Activated effector memory CD4-positive, alpha-beta T cell treated with anti-CD3 and anti-CD28 coated beads, Interleukin-2, amount 50 U/mL, for 16 hours (primary cell): Measurements from ENCODE around the gene GALNT17.

Experiments
- DNase-seq: peaks from one replicate; pipeline ENCODE4 v3.0.0-alpha.2; 2020

GALNT17 gene

DNA sequence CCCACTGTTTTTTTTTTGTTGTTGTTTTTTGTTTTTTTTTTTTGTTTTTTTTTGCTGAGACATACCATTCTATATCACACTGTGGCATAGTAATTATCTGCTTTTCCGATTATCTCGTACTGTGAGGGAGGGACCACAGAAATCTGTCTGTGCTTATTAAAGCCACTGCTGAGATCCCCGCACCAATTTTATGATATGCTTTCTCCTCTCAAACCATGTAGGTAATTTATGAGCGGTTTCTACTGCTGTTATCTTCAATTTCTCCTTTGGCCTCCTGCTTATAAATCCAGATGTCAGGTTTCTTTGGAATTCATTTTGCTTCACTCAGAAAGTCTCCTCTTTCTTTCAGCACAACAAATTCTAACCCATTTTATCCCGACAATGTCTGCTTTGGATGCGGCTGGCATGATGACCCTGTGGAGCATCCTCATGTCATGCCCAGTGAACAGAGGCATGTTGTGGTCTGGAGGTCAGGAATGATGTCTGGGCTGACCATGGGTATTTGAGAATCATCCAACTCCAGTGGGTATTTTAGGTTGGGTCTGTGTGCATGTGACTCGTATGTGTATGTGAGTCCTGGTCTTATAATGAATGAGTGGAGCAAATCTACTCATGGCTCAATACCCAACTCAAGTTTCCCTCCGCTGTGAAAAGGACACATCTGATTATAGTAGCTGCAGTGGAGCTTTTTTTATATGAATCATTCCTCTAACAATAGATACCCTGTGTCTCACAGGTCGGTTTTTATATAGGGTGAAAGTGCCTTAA lies 213.4 kb downstream of the GALNT17 start:
- DNase-seq: no peak

DNA sequence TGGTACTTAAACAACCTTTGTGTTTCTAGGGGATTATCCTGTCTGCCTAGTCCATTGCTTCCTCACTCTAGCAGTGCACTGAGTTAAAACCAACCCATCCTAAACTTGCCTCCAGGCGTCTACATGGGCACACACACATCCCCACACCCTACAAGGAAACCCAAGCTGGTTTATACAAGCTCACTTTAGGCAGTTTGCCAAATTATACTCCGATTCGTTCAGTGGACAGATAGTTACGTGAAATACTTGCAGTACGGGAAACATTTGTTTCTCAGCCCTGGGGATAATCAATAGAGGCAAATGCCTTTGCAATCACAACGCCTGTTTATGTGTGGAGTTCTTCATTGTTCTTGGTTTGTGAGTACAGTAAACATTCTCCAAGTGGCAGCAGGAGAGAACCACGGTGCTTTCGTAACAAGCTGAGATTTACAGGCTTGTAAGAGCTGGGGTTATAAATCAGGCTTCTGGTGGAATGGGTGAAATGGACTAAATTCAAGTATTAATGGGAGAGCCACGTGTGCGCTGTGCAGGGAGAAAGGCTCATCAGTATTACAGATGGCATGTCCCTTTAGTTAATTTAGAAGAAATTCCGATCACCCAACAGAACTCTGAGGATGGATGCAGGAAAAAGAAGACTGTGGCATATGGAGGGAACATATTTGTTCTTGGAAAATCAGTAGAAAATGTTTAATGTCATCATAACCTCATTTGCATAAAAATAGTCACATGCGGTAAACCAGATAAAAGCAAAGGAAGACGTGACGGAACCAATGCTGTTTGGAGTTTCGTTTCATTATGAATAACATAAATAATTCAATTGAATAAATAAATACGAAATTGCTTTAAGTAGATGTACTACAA lies 217.1 kb downstream of the GALNT17 start:
- DNase-seq: no peak

DNA sequence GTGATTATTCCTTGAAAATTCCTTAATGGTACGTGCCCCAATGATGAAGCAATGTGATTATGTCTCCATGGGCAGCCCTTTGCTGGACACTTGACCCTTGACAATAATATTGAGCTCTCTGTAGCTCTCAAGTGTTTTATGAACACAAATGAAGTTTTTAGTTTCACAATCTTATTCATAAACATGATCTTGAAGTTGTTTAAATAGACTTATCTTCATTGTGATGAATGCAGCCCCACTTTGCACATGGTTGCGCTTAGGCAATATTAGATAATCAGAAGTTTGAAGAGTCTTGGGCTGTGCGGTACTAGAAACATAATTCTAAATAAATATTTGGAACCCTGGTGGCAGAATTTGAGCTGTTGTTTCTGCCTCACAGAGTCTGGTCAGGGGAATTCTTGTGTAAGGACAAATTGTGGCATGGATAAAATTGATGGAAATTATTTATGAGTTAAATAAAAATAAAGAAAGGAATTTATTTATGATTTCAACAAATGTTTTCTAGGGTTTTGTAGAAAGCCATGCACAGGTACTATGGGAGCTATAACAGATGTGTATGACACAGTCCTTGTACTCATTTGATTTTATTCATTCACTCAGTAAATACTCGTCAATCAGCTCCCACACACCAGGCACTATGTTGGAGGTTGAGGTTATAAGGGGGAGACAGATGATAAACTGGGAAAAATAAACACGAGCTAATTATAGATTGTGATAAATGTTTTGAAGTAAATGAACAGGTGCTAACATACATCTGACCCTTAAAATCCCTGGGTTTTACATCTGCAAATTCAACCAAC lies 217.9 kb downstream of the GALNT17 start:
- no peak for DNase-seq

DNA sequence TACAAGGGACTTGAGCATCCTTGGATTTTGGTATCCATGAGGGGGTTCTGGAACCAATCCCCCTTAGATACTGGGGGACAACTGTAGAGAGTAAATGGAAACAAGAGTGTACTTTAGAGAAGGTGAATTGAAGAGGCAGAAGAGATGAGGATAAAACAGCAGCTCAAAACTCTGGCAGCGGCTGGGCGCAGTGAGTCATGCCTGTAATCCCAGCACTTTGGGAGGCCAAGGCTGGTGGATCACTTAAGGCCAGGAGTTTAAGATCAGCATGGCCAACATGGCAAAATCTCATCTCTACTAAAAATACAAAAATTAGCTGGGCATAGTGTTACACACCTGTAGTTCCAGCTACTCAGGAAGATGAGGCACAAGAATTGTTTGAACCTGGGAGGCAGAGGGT lies 218.7 kb downstream of the GALNT17 start:
- no peak for DNase-seq

DNA sequence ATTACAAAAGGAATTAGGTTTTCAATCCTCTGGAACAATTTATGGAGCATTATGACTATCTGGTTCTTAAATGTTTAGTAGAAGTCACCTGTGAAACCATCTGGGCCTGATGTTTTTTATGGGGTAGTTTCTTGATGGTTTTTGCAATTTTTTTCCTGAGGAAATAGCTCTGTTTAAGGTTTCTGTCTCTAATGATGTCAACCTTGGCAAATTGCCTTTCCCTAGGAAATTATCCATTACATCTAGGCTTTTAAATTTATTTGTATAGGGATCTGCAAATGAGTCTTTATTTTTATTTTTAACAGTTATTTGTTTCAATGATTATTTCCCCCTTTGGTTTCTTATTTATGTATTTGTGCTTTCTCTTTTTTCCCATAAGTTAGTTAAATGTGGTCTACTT lies 222.8 kb downstream of the GALNT17 start:
- DNase-seq: no peak

DNA sequence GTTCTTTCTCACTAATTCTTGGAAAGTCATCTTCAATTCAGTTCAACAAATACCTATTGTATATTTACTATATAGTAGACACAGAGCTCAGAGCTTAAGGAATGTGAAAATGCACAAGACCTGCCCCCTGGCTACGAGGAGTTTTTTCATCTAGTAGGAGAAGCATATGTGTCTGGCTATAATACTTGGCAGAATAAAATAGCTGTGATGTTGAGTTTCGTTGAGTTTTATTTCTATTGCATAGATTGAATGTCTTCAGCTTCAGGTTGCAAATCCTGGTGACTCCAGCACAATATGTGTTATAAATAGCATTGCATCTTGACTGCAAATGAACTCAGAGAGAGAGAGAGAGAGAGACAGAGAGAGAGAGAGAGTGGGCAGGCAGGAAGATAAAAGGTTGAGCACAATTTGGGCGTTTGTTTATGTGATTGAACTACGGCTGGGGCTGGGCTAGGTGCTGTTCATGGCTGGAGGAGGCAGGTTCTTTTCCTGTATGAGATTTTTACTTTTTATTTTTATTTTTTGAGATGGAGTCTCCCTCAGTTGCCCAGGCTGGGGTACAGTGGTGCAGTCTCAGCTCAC lies 229.6 kb downstream of the GALNT17 start:
- DNase-seq: no peak

DNA sequence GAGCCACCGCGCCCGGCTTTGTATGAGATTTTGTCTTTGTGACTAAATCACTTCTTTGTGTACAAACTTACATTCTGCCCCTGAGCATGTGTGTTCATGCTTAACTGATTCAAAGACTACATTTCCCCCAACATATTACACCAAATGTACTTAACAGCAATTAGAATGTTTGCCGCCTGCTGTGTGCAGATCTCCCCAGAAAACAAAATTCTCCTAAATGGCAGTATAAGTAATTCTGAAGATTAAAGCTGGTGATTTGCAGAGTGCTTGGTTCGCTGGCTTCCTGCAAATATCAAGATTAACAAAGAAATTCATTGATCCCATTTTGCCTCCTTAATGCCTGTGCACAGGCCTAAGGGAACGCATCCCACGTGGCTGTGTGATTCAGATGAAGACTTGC lies 230.3 kb downstream of the GALNT17 start:
- DNase-seq: no peak

DNA sequence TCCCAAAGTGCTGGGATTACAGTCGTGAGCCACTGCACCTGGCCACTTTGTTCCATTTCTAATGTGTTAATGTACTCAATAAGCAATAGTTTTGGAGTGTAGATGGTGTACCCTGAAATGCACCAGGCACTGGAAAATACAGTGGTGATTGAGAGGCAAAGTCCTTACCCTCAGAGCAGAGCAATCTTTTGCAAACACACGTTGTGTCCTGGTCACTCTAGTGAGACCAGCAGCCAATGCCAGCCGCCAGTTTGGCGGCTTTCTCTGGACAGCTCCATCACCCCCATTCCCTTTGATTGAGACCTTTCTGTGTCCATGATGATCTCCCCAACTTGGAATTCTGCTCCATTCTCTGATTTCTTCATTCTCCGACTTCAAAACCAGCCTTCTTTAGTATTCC lies 231.3 kb downstream of the GALNT17 start:
- DNase-seq: no peak

DNA sequence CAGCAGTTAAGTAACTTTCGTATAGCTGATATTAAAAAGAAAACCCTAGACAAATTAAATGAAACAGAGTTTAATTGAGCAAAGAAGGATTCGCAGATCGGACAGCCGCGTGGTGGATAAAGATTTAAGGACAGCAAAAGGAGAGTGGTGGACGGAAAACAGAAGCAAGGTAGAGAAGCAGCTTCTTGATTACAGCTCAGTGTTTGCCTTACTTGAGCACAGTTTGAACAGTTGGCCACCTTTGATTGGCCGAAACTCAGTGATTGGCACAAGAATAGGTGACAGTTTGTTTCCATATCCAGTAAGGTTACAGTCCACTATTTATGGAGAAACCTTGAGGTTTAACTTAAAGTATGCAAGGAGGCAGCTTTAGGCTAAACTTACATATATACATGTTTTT lies 231.7 kb downstream of the GALNT17 start:
- DNase-seq: no peak

DNA sequence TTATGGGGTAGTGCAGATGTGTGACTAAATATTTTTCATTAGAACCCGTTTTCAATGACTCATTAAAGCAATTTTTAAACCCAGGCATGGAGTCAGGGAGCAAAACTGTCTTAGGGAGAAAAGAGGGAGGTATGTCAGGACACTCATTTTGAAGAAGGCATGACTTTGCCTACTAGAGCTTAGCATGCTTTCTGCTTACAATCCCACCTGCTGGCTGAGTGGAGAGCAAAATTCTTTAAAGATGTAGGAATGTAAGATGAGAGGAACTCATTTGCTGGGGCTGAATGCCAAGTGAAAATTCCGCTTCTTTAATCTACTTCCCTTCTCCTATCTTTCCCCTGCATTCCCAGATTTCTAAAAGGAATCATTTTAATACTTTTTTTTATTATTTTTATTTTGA lies 232.6 kb downstream of the GALNT17 start:
- no peak for DNase-seq

DNA sequence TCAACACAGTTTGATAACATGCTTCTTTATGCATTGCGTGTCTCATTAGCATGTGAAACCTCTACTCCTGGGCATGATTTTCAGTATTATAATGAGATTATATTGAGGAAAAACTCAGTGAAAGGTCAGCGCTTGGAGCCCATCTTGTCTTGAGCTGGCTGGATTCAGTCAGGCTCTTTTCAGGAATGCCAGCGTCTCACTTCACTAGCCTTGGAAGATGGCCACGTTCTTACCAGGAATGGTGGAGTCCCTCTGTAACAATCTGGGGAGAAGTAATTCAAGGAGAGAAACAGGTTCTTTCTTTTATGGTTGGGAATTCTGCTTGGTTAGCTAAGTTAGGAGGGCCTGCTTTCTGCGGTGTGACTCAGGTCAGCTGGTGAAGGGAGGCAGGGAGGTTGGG lies 241.0 kb downstream of the GALNT17 start:
- no peak for DNase-seq

DNA sequence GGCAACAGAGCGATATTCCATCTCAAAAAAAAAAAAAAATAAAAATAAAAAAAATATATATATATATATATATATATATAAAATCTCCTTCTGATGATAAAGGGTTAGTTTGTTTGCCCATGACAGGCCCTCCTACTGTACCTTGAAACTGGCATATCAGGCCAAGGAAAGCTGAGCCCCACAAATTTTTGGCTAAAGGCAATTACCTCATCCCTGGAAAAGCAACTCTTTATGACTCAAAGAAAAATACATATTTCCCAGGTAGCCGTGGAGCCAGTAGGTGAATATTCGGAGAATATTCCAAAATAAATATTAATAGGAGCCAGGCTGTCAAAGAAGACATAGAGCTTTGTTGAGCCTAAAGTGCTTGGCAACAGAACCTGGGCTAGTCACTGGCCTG lies 245.1 kb downstream of the GALNT17 start:
- DNase-seq: no peak

DNA sequence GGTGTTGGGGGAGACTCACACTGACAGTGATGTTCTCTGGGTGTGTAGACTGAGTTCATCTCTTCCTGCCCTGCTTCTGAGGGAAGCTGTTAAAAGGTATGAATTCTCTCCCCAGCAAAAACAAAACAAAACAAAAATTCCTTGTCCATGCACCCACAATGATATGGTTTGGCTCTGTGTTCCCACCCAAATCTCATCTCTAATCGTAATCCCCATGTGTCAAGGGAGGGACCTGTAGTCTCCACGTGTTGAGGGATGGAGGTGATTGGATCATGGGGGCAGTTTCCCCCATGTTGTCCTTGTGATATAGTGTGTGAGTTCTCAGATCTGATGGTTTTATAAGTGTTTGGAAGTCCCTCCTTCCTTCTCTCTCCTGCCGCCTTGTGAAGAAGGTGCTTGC lies 245.5 kb downstream of the GALNT17 start:
- DNase-seq: no peak

DNA sequence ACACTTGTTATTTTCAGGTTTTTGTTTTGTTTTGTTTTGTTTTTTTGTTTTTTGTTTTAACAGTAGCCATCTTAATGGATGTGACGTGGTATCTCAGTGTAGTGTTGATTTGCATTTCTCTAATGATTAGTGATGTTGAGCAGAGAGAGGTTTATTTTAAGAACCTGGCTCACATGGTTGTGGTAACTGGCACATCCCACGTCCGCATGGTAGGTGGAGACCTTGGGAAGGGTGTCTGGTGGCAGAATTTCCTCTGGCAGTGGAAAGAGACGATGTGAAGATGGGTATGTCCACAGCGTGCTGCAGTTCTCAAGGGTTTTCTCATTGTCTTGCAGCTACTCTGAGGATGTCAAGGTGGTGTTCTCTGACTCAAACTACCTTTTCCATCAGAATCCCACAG lies 252.2 kb downstream of the GALNT17 start:
- DNase-seq: no peak

DNA sequence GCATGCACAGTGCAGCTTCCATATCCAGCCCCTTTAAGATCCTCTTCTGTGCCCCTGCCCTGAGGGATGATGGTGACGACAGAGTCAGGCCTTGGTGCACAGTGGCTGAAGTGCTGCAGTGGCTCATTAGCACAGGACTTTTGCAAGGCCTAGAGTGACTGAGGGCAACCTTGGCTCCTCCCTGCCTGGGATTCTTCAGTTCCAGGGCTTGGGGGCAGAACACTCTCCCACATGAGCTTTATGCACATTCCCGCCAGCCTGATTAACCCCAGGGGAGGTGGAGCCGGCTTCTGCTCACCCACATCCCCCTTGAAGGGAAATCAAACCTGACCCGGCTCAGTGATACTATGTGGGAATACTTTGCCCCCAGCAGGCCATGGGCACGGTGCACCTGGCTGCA lies 253.4 kb downstream of the GALNT17 start:
- no peak for DNase-seq

DNA sequence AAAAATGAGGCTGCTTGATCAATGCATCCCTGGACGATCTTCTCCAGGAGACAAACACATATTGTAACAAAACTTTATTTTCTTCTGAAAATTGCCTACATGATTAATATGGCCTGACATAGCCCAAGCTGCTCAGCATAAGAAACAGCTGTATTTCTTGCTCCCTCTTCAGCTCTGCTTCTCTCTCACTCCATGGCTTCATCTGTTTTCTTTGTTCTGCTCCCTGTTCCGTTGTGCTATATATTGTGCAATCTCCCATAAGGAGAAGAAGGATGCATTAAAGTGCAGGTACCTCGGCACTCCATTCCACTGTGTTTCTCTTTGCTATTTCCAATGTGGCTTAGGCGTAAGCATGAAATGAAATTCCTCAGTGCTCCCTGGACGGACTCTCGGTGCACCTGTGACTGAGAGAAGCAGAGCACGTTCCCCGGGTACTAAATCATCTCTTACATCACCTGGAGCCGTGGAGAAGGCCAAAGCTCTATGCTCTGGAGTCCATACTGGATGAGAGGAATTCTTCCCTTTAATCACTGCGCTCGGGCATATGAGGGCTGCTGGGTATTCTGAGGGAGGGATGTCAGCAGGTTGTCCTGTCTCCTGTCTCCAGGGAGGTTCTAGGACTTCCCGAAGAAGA lies 254.3 kb downstream of the GALNT17 start:
- no peak for DNase-seq

DNA sequence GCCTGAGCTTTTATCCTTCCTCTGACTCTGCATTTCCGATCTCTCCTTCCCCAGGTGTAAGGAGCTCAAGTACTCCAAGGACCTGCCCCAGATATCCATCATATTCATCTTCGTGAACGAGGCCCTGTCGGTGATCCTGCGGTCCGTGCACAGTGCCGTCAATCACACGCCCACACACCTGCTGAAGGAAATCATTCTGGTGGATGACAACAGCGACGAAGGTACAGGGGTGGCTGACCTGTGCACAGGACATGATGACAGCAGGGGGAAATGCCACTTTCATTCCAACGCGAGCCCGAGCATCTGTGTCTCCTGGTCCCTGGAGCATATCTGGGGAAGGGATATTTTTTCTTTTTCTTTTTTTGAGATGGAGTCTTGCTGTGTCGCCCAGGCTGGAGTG lies 256.2 kb downstream of the GALNT17 start:
- DNase-seq: no peak

DNA sequence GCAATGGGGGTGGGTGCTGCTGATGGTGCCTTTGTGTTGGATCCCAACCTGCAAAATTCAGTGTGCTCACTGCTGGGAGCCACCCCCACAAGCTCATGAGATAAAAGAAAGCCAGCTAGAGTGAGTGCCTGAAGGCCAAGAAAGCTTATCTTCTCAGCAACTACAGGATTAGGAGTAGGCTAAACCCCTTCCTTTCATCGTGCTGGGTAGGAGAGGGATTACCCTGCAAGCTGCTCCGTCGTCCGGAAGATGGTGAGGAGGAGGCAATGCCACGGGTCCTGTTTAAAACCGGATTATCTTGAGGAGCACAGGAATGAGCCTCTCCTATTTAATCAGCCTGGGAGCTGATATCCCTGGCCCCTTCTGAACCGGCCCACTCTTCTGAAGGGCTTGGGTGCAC lies 258.0 kb downstream of the GALNT17 start:
- no peak for DNase-seq

DNA sequence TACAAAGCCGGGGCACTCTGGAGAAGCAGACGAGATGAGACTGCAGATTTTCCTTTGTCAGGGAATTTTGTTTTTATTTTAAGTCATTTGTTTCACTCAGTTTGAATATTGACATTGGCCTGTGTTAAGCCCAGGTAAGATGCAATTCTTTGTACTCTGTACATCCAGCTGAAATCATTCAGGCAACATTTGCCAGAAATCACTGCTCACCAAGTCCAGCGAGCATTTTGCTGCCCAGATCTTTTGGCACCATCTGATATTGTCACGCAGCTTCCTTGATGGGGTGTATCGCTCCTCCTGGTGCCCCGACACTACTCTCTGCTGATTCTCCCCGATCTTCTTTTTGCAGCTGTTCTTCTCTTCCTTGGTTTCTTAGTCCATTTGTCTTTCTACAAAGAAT lies 261.7 kb downstream of the GALNT17 start:
- no peak for DNase-seq

DNA sequence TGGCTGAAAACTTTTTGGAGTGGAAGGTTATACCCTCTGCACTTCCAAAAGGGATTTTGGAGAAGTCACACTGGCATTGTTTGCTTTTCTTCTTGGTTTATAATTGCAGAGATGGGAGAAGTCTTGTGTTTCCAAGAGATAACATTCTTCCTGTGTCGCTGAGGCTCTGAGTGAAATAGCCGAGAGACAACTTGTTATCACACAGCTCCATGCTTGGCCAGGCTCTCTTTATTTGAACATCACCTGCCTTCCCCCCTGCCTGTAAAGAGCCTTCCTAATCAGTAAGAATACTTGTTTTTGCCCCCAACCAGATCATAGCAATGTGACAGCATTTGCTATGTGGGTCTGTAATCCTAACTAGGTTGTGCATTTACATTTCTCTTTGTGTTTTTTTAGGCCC lies 270.7 kb downstream of the GALNT17 start:
- DNase-seq: no peak

DNA sequence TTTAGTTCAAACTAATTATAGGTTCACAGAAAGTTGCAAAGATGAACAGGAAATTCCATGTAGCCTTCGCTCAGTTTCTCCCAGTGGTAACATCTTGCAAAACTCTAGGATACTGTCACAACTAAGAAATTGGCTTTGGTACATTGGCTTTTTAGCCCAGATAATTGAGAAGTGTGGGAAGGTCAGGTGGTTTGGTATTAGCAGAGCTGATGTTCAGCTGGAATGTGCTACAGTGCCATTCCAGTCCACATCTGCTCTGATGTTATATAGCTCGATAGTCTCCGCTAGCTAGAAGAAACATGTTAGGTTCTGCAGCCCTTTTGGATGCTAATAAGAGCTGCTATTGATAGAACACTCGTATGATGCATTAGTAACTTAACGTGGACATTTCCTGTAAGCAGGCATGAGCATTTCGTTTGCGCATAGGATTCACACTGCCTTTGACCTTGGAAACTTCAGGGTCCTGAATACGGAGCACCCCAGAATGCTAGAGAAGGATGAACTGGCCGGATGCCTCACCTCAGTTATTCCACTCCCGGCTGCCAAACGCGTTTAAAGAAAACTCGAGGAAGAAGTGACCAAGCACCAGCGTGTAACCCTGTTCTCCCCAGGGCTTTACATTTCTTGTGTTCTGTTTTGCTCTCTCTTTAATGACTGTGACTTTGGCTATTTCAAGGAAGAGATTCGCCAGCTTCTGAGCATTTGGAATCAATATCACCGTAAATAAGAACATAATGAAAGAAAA lies 271.4 kb downstream of the GALNT17 start:
- DNase-seq: no peak
